ENCODE data around the gene NAPEPLD.

NAPEPLD gene

DNA sequence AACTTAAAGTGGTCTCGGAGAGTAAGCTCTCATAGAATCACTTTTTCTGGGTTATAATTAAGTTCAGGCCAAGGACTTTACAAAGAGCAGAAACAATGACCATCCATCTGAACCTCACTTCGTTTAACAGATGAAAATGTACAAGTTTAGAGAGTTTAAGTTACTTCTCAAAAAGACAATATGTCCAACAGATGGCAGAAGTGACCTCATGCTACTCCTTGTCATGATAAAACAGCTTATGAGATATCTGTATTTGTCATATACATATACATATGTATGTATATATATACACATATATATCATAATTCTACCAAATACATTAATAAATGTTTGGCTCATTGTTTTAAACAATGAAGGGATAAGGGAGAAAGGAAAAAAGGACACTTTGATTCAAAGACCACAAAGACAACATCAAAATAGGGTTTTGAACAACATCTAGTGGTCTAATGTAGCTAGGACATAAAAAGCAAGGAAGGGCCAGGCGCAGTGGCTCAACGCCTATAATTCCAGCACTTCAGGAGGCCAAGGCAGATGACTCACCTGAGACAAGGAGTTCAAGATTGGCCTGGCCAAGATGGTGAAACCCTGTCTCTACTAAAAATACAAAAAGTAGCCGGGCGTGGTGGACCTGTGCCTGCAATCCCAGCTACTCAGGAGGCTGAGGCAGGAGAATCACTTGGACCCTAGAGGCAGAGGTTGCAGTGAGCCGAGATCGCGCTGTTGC lies 17.8 kb downstream of the NAPEPLD start:
- no peak overlapping the region for H3K4me3 ChIP-seq (ENCODE audit: control insufficient read depth, low read depth, low read length)
- DNase-seq (ENCODE audit: low read depth): no peak
- TF ChIP-seq, protein P1, sequence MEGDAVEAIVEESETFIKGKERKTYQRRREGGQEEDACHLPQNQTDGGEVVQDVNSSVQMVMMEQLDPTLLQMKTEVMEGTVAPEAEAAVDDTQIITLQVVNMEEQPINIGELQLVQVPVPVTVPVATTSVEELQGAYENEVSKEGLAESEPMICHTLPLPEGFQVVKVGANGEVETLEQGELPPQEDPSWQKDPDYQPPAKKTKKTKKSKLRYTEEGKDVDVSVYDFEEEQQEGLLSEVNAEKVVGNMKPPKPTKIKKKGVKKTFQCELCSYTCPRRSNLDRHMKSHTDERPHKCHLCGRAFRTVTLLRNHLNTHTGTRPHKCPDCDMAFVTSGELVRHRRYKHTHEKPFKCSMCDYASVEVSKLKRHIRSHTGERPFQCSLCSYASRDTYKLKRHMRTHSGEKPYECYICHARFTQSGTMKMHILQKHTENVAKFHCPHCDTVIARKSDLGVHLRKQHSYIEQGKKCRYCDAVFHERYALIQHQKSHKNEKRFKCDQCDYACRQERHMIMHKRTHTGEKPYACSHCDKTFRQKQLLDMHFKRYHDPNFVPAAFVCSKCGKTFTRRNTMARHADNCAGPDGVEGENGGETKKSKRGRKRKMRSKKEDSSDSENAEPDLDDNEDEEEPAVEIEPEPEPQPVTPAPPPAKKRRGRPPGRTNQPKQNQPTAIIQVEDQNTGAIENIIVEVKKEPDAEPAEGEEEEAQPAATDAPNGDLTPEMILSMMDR (conservative IDR thresholded peaks at IDR 0.05; ENCODE audit: control insufficient read depth, insufficient read depth, low read depth, low read length): no peak

DNA sequence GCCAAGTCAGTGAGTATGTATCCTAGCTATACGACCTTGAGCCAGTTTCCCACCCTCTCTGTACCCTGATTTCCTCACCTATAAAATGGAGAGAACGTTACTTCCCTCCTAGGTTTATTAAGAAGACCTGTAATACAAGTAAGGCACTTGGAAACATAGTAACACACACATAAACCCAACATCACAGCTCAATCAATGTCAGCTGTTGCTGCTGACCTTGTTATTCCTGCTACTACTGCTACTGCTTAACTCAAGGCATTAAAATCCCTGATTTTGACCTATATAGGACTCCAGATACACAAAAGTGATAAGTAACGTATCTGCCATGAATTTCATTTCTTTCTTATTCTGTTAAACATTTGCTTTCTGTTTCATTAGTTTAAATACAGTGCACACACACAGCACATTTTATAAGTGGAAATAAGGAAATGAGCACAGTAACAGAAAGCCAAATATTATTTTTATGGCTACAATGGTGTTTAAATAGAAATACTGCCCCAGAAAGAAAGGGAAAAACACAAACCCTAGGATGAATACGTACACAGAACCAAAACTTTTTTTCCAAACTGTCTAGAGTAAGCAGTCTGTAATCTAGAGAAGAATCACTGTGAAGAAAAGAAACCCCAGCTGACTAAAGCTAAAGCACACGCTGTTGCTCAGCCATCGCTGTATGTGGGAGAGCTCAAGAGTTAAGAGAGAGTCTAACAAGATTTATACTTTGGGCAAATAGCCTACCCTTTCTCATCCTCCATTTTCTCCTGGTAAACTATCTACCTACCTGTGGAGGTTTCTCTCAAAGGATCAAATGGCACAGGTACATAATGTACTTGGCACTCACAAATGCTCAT lies 19.0 kb downstream of the NAPEPLD start:
- TF ChIP-seq, protein P1 (conservative IDR thresholded peaks at IDR 0.05; ENCODE audit: control insufficient read depth, insufficient read depth, low read depth, low read length): no peak
- no peak for DNase-seq (ENCODE audit: low read depth)
- no peak overlapping the region for H3K4me3 ChIP-seq (ENCODE audit: control insufficient read depth, low read depth, low read length)

DNA sequence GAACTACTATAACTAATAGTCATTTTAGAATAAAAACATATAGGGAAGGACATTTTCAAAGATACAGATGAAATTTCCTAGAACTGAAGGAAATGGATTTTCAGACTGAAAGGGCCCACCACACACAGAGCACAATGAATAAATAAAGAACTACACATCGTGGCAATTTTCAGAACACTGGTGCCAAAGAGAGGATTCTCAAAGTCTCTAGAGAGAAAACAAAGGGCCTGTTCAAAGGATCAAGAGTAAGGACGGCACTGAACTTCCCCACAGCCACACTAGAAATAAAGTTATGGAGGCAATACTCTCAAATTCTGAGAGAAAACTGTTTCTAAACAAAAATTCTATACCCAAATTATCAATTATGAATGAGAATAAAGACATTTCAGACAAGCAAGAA lies 21.9 kb downstream of the NAPEPLD start:
- TF ChIP-seq, protein P1 (conservative IDR thresholded peaks at IDR 0.05; ENCODE audit: control insufficient read depth, insufficient read depth, low read depth, low read length): no peak
- DNase-seq (ENCODE audit: low read depth): no peak
- H3K4me3 ChIP-seq (ENCODE audit: control insufficient read depth, low read depth, low read length): no peak overlapping the region

DNA sequence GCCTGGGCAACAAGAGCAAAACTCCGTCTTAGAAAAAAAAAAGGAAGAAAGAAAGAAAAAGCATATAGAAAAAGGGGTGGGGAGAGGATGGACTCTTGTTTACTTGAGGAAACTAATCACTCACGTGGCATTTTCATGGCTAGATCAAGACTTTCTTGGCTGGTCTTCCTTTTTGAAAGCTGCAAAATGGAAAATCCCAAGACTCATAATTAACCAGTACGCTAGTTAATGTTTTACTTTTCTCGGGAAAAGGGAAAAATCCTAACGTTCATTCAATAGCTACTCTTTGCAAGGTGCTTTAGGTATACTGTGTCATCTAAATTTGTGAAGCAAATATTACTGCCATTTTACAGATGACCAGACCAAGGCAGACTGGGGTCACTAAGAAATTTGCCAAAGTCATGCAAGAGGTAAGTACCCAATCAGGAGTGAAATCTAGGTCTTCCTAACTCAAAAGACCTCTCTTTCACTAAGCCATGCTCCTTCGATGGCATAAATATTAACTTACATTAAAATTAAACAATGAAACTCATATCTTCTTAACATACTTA lies 24.4 kb downstream of the NAPEPLD start:
- H3K4me3 ChIP-seq (ENCODE audit: control insufficient read depth, low read depth, low read length): no peak overlapping the region
- TF ChIP-seq, protein P1 (conservative IDR thresholded peaks at IDR 0.05; ENCODE audit: control insufficient read depth, insufficient read depth, low read depth, low read length): no peak
- no peak for DNase-seq (ENCODE audit: low read depth)

DNA sequence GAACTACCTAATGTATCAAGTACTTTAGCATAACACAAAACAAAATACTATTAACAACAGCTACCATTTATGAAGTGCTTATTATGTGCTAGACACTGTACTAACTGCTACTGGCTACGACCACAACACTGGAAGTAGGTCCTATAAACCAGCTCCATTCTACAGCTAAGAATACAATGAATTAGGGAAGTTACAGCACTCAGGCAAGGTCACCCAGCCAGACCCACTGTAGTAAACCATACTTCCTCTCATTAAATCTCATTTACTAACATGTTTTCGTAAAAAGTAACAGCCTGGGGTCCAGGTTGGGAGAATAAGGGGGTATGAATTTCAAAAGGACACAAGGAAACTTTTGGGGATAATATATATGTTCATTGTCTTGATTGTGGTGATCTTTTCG lies 25.4 kb downstream of the NAPEPLD start:
- TF ChIP-seq, protein P1 (conservative IDR thresholded peaks at IDR 0.05; ENCODE audit: control insufficient read depth, insufficient read depth, low read depth, low read length): no peak
- DNase-seq (ENCODE audit: low read depth): no peak
- H3K4me3 ChIP-seq (ENCODE audit: control insufficient read depth, low read depth, low read length): no peak overlapping the region

DNA sequence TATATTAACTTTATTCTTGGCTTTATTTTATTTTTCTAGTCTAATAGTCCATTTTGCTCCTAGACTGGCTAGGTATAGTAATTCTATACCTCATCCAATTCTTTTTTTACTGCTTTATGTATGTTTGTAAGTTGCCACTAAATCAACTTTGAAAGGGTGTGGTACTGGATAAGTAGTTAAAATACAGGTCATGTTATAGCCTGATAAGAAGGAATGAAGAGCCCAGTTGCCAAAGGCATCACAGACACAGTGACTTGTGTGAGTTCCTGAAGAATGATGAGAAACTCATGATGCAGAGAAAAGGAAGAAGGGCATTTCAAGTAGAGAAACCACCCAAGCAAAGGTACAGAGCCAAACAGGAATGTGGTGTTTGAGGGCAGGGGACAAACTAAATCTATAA lies 27.3 kb downstream of the NAPEPLD start:
- no peak for DNase-seq (ENCODE audit: low read depth)
- TF ChIP-seq, protein P1 (conservative IDR thresholded peaks at IDR 0.05; ENCODE audit: control insufficient read depth, insufficient read depth, low read depth, low read length): no peak

More for the DNA sequence above, 27.3 kb downstream of the NAPEPLD start:
- no peak overlapping the region for H3K4me3 ChIP-seq (ENCODE audit: control insufficient read depth, low read depth, low read length)
